Liver (tissue), 3 donors: ENCODE measurements around the gene CHRM1.

Source experiments
- CTCF ChIP-seq: fragments of 150-350 bp; IDR thresholded peaks from 2 replicates; pipeline ENCODE4 v1.5.1; 2017; ENCODE audit warnings: improper control_type of control experiment, low read depth, low read length; ENCODE audit not compliant: missing input control
- EGR1 ChIP-seq, 2 donors: IDR thresholded peaks; 2 replicates each; pipeline ENCODE4 v1.6.1; 2016 to 2018; ENCODE audit warnings: antibody characterized with exemption in 2 of 2, low read depth in 2 of 2
- REST ChIP-seq: IDR thresholded peaks from 2 replicates; pipeline ENCODE4 v1.6.1; 2016; ENCODE audit warnings: antibody characterized with exemption, mild to moderate bottlenecking
- SP1 ChIP-seq: IDR thresholded peaks from 2 replicates; pipeline ENCODE4 v1.6.1; 2018; ENCODE audit warnings: antibody characterized with exemption, mild to moderate bottlenecking
- donor health status: healthy.
- donor health status: healthy.

GRCh38 chr11:62895501-62895900 is 25.7 kb downstream of the CHRM1 start:
- TF ChIP-seq SP1 (no peak), CTCF (no peak), EGR1 (IDR thresholded peaks at IDR 0.05; ENCODE audit: low read depth in 2 of 2) (no peak), REST (no peak)
